HL-60 (cell line): ENCODE measurements around the gene FRMD3.

ENCODE experiments used
- GABPA ChIP-seq: IDR thresholded peaks from 2 replicates; pipeline ENCODE4 v1.6.1; 2012; ENCODE audit warnings: low read depth
- POLR2AphosphoS5 ChIP-seq: IDR thresholded peaks from 2 replicates; pipeline ENCODE4 v1.6.1; 2012; ENCODE audit warnings: low read depth
- REST ChIP-seq: IDR thresholded peaks from 2 replicates; pipeline ENCODE4 v1.6.1; 2012; ENCODE audit warnings: low read depth; ENCODE audit not compliant: insufficient replicate concordance
- TF ChIP-seq, protein P1 (sequence below): IDR thresholded peaks from one replicate; pipeline ENCODE4 v1.5.1; 2011; ENCODE audit warnings: low read length, control low read depth, inconsistent platforms; ENCODE audit not compliant: insufficient read depth

- TF ChIP-seq, protein P1, sequence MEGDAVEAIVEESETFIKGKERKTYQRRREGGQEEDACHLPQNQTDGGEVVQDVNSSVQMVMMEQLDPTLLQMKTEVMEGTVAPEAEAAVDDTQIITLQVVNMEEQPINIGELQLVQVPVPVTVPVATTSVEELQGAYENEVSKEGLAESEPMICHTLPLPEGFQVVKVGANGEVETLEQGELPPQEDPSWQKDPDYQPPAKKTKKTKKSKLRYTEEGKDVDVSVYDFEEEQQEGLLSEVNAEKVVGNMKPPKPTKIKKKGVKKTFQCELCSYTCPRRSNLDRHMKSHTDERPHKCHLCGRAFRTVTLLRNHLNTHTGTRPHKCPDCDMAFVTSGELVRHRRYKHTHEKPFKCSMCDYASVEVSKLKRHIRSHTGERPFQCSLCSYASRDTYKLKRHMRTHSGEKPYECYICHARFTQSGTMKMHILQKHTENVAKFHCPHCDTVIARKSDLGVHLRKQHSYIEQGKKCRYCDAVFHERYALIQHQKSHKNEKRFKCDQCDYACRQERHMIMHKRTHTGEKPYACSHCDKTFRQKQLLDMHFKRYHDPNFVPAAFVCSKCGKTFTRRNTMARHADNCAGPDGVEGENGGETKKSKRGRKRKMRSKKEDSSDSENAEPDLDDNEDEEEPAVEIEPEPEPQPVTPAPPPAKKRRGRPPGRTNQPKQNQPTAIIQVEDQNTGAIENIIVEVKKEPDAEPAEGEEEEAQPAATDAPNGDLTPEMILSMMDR: no peak
- TF ChIP-seq REST: no peak
- no peak for TF ChIP-seq POLR2AphosphoS5
- no peak for TF ChIP-seq GABPA
These were observed 46.2 kb downstream of the FRMD3 start for GRCh38 chr9:83491995-83492394.
